Measurements from ENCODE around the gene ANLN. TPM values are rescaled to one million over a fixed set of nuclear protein-coding genes. Genes with fewer than 3 reads are reported as not detected.

The ANLN gene
- total and polyA plus RNA-seq, 2 donors (not counting 3 experiments of a cell fraction or from before 2014, with no cell fraction given): 28.5 to 119 TPM

DNA sequence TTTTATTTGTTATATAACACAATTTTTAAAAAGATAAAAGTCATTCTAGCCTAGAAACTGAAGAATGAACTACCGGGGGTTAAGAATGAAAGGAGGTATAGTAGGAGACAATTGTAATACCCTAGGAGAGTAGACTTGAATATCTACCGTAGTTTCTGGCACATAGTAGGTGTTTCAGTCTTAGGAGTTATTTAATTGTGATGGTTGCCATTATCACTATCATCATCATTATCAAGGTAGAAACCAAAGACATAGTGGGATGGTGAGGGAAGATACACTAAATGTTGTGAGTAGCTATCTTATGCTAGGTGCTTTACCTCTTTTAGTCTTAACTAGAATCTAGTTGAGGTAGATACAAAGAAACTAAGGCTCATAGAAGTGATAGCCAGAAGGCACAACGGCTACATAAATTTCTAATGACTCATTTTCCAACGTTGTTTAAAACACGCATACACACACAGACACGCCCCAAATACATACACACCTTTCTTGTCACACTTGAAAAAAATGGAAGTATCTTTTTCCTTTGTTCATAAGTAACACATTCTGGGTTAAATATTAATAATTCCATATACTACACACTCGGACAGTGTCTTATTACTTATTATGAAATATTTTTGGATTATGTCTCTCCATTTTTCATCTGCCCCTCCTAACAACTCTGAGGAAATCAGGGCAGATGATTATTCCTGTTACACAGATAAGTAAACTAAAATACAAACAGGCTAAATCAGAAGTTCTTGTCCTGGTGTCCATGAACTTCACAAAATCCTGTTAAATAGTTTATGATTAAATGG lies 2.0 kb upstream of the ANLN start:
- BruUV-seq (replicated peaks): no TSS peak
- H3K36me3 ChIP-seq (ENCODE audit: control insufficient read depth in 2 of 2, extremely low read depth in 1 of 2, insufficient read depth in 2 of 2, low read length in 2 of 2): no peaks in the 10 kb centered on the region
- ChIA-PET CTCF (interaction anchor here (1.6 kb wide), 1 partner anchor 54 kb away, joined by 4 read pairs; no protein-coding TSS in a partner anchor), POLR2A (no interaction called here)
- H3K79me2 ChIP-seq (ENCODE audit: control insufficient read depth, insufficient read depth, low read length): peaks cover 28% of the 10 kb centered on the region
- dilution Hi-C loops (cut with MboI; ENCODE audit: extremely low pct_ligation_motif_present, low sequenced_read_pairs): no loop called here
- no peak for TF ChIP-seq POLR2AphosphoS5 (IDR thresholded peaks at IDR 0.05; ENCODE audit: insufficient read depth, low read depth, low read length)
- no peak for TF ChIP-seq MAX (IDR thresholded peaks at IDR 0.05; ENCODE audit: insufficient read depth, insufficient read length)
- no peak for TF ChIP-seq POLR2A (IDR thresholded peaks at IDR 0.05; ENCODE audit: low read depth, low read length)
- TF ChIP-seq EZH2 (IDR thresholded peaks at IDR 0.05; ENCODE audit: borderline replicate concordance, low read depth, low read length, severe bottlenecking): no peak
- no peak for TF ChIP-seq JUN (IDR thresholded peaks at IDR 0.05; ENCODE audit: borderline replicate concordance, insufficient read depth, insufficient read length, low read depth)
- TF ChIP-seq FOS (IDR thresholded peaks at IDR 0.05; ENCODE audit: borderline replicate concordance, insufficient read depth, low read length): no peak
- TF ChIP-seq GATA2 (IDR thresholded peaks at IDR 0.05; ENCODE audit: insufficient read depth, insufficient read length, low read depth, low read length): no peak
- no peak for TF ChIP-seq MYC (IDR thresholded peaks at IDR 0.05; ENCODE audit: low read depth, low read length)
- TF ChIP-seq, protein P1, sequence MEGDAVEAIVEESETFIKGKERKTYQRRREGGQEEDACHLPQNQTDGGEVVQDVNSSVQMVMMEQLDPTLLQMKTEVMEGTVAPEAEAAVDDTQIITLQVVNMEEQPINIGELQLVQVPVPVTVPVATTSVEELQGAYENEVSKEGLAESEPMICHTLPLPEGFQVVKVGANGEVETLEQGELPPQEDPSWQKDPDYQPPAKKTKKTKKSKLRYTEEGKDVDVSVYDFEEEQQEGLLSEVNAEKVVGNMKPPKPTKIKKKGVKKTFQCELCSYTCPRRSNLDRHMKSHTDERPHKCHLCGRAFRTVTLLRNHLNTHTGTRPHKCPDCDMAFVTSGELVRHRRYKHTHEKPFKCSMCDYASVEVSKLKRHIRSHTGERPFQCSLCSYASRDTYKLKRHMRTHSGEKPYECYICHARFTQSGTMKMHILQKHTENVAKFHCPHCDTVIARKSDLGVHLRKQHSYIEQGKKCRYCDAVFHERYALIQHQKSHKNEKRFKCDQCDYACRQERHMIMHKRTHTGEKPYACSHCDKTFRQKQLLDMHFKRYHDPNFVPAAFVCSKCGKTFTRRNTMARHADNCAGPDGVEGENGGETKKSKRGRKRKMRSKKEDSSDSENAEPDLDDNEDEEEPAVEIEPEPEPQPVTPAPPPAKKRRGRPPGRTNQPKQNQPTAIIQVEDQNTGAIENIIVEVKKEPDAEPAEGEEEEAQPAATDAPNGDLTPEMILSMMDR (IDR thresholded peaks at IDR 0.05; ENCODE audit: extremely low read depth in 1 of 2, insufficient read depth in 1 of 2, low read depth in 1 of 2, low read length in 2 of 2): no peak
- no peaks in the 10 kb centered on the region for H3K9me1 ChIP-seq (replicated peaks; ENCODE audit: control insufficient read depth, extremely low read depth, insufficient read depth, low read length)
- no peak overlapping the region for H3K27ac ChIP-seq (ENCODE audit: insufficient read depth, low read depth, low read length)
- H3K27me3 ChIP-seq (ENCODE audit: control insufficient read depth in 2 of 2, insufficient read depth in 2 of 2, low read length in 2 of 2): peaks cover 0 to 2% of the 10 kb centered on the region in 2 experiments
- no peak overlapping the region for H3K4me2 ChIP-seq (ENCODE audit: insufficient read depth, low read length)
- no peak overlapping the region for H3K4me3 ChIP-seq (replicated peaks in 1 of 3; ENCODE audit: insufficient read depth in 1 of 3, low read depth in 1 of 3, low read length in 3 of 3)
- intact Hi-C loops (cut with micrococcal nuclease): no loop called here
- no peak for DNase-seq (ENCODE audit: low read depth, low spot score)
- FAIRE-seq: no peak
- H3K9me3 ChIP-seq (replicated peaks; ENCODE audit: control insufficient read depth, insufficient read depth, low read length): no peaks in the 10 kb centered on the region
- no peaks in the 10 kb centered on the region for H4K20me1 ChIP-seq (replicated peaks; ENCODE audit: control insufficient read depth, extremely low read depth, insufficient read depth, low read length)
- no peak overlapping the region for H3K9ac ChIP-seq (replicated peaks; ENCODE audit: extremely low read depth, insufficient read depth, low read length)
- H2AFZ ChIP-seq (ENCODE audit: low read depth, low read length): no peak overlapping the region
- H3K4me1 ChIP-seq (ENCODE audit: control insufficient read depth, extremely low read depth, insufficient read depth, low read length): peaks cover 17% of the 10 kb centered on the region

All from endothelial cell of umbilical vein (primary cell).